Measurements from ENCODE around the gene CD151.

DNA sequence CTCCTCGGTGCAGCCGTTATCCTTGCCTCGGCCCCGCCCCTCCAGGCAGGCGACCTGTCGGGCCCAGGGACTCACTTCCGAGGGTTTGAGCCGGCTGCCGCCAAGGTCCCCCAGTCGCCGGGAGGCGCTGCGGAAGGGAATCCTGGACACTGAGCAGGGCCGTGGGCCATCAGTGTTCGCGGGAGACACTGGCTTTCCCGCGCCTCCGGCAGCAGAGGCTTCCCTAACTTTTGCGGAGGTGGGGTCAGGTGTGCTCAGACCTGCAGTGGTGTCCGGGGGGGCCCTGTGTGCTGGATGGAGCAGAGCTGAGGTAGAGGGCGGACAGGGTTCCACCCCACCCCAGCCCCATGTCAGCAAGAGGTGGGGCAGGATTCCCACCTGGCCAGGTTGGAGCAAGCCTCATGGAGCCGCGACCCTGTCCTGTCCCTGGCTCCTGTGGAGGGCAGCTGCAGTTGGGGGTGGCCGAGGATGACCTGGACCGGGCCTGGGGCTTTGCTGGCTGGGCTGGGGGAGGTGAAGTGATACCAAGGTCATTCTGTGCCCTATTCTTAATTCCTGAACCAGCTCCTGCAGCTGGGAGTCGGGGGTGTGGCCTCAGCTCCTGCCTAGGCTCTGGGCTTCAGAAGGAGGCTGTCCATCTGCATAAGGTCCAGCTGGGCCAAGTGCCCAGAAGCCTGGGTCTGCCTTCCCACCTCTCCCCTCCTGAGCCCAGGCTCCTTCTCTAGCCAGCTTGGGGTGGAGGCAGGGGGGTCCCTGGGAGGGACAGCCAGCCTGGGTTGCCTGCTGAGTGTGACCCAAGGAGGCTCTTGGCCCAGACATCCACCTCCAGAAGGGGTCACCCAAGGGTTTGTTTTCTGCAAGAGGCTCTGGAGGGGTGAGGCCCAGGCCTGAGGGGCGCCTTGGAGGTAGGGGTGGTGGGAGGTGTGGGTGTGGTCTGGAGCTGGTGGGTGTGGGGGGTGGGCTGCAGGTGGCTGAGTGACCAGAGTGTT is 18.3 kb downstream of the CD151 start:
- TF ChIP-seq YY1 (IDR thresholded peaks at IDR 0.05; ENCODE audit: low read depth) (no peak), RCOR1 (IDR thresholded peaks at IDR 0.05; ENCODE audit: low read length) (no peak), RAD21 (IDR thresholded peaks at IDR 0.05; ENCODE audit: low read length) (peak; percentile 63), POLR2AphosphoS5 (IDR thresholded peaks at IDR 0.05; ENCODE audit: low read depth, low read length) (no peak), RFX5 (IDR thresholded peaks at IDR 0.05; ENCODE audit: low read length) (no peak), EP300 (IDR thresholded peaks at IDR 0.05; ENCODE audit: borderline replicate concordance in 1 of 2, low read depth in 1 of 2, low read length in 1 of 2) (no peak), SMC3 (IDR thresholded peaks at IDR 0.05; ENCODE audit: low read depth, low read length) (peak; percentile 28)
- TF ChIP-seq, protein P1, sequence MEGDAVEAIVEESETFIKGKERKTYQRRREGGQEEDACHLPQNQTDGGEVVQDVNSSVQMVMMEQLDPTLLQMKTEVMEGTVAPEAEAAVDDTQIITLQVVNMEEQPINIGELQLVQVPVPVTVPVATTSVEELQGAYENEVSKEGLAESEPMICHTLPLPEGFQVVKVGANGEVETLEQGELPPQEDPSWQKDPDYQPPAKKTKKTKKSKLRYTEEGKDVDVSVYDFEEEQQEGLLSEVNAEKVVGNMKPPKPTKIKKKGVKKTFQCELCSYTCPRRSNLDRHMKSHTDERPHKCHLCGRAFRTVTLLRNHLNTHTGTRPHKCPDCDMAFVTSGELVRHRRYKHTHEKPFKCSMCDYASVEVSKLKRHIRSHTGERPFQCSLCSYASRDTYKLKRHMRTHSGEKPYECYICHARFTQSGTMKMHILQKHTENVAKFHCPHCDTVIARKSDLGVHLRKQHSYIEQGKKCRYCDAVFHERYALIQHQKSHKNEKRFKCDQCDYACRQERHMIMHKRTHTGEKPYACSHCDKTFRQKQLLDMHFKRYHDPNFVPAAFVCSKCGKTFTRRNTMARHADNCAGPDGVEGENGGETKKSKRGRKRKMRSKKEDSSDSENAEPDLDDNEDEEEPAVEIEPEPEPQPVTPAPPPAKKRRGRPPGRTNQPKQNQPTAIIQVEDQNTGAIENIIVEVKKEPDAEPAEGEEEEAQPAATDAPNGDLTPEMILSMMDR (IDR thresholded peaks at IDR 0.05), result peak; percentile 41; the same call in 1 of the 2 replicates
- TF ChIP-seq, protein P2, sequence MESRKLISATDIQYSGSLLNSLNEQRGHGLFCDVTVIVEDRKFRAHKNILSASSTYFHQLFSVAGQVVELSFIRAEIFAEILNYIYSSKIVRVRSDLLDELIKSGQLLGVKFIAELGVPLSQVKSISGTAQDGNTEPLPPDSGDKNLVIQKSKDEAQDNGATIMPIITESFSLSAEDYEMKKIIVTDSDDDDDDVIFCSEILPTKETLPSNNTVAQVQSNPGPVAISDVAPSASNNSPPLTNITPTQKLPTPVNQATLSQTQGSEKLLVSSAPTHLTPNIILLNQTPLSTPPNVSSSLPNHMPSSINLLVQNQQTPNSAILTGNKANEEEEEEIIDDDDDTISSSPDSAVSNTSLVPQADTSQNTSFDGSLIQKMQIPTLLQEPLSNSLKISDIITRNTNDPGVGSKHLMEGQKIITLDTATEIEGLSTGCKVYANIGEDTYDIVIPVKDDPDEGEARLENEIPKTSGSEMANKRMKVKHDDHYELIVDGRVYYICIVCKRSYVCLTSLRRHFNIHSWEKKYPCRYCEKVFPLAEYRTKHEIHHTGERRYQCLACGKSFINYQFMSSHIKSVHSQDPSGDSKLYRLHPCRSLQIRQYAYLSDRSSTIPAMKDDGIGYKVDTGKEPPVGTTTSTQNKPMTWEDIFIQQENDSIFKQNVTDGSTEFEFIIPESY (IDR thresholded peaks at IDR 0.05; ENCODE audit: borderline replicate concordance, low read depth), result no peak
- TF ChIP-seq, protein P3, sequence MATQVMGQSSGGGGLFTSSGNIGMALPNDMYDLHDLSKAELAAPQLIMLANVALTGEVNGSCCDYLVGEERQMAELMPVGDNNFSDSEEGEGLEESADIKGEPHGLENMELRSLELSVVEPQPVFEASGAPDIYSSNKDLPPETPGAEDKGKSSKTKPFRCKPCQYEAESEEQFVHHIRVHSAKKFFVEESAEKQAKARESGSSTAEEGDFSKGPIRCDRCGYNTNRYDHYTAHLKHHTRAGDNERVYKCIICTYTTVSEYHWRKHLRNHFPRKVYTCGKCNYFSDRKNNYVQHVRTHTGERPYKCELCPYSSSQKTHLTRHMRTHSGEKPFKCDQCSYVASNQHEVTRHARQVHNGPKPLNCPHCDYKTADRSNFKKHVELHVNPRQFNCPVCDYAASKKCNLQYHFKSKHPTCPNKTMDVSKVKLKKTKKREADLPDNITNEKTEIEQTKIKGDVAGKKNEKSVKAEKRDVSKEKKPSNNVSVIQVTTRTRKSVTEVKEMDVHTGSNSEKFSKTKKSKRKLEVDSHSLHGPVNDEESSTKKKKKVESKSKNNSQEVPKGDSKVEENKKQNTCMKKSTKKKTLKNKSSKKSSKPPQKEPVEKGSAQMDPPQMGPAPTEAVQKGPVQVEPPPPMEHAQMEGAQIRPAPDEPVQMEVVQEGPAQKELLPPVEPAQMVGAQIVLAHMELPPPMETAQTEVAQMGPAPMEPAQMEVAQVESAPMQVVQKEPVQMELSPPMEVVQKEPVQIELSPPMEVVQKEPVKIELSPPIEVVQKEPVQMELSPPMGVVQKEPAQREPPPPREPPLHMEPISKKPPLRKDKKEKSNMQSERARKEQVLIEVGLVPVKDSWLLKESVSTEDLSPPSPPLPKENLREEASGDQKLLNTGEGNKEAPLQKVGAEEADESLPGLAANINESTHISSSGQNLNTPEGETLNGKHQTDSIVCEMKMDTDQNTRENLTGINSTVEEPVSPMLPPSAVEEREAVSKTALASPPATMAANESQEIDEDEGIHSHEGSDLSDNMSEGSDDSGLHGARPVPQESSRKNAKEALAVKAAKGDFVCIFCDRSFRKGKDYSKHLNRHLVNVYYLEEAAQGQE (IDR thresholded peaks at IDR 0.05; ENCODE audit: low read depth, low read length), result no peak

Measured in SK-N-SH (cell line).